Mucosa of descending colon (tissue), 3 donors: ENCODE measurements around the gene SGMS2. TPM values are rescaled to one million over a fixed set of nuclear protein-coding genes. Genes with fewer than 3 reads are reported as not detected.
A peak's percentile ranks its signal among the peaks of the same experiment; 100 is the strongest.

Experiments used
- ATAC-seq: fragments of 200-7000 bp; cut with Tn5 transposase; one replicate; pipeline ENCODE4 v1.9.1; 2020; ENCODE audit warnings: mild to moderate bottlenecking, moderate library complexity
- DNase-seq, 3 donors: peaks; one replicate each; pipeline ENCODE4 v3.0.0-alpha.2; 2020
- H3K36me3 ChIP-seq: fragments of 200-600 bp; one replicate; pipeline ENCODE4 v1.8.0; 2021; ENCODE audit warnings: low read depth, mild to moderate bottlenecking
- H3K4me1 ChIP-seq: fragments of 200-600 bp; one replicate; pipeline ENCODE4 v1.8.0; 2021; ENCODE audit warnings: low read depth, mild to moderate bottlenecking
- H3K4me3 ChIP-seq: fragments of 200-600 bp; one replicate; pipeline ENCODE4 v1.8.0; 2021; ENCODE audit warnings: mild to moderate bottlenecking
- H3K9me3 ChIP-seq: fragments of 200-600 bp; one replicate; pipeline ENCODE4 v1.8.0; 2021; ENCODE audit warnings: mild to moderate bottlenecking
- intact Hi-C, 2 donors: fragments of 100-400 bp; cut with DNase I in 1 of 2; cut with micrococcal nuclease in 1 of 2; formaldehyde crosslinking; loops; one replicate each; pipeline versions ENCODE4 v1.11.0 to v1.11.1; 2022; cut with DNase I, micrococcal nuclease
- total RNA-seq, 3 donors: library from RNA; stranded (reverse); fragmentation: NEBNext Ultra II Directional in 2 of 3; extraction: Animal tissue kit (Norgen Biotek cat#: 25700) in 2 of 3; gene quantifications; one replicate each; pipeline versions ENCODE4 v1.2.1 to v1.2.4, GENCODE V29; 2021 to 2023
- TF ChIP-seq, protein P1 (sequence below): fragments of 200-600 bp; IDR thresholded peaks from one replicate; pipeline ENCODE4 v1.8.0; 2022; ENCODE audit warnings: antibody characterized with exemption, mild to moderate bottlenecking
- donor health status: DM: no; HTN: no; CAD: no; lungs with moderate emphysema.
- donor health status: DM: no; HTN: no; CAD: no.
- donor health status: DM: no; HTN: yes; CAD: no.

Gene SGMS2
- total RNA-seq, 3 donors from 2014 or later, result 37.5 to 47.8 (median 43.2) TPM

DNA sequence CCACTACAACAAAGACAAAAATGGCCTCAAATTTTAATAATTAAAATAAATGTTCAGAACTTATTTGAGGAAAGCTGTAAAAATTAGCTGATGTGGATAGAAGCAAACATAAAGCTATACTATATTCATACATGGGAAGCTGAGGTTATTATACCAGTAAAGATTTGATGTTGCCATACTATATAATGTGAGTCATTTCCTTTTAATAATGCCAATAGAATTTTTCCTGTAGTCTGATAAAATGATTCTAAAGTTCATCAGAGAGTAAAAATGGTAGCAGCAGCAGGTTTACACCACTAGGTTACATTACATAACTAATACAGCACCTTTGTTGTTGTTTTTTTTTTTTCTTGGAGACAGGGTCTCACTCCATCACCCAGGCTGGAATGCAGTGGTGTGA lies 61.1 kb downstream of the SGMS2 start:
- TF ChIP-seq, protein P1, sequence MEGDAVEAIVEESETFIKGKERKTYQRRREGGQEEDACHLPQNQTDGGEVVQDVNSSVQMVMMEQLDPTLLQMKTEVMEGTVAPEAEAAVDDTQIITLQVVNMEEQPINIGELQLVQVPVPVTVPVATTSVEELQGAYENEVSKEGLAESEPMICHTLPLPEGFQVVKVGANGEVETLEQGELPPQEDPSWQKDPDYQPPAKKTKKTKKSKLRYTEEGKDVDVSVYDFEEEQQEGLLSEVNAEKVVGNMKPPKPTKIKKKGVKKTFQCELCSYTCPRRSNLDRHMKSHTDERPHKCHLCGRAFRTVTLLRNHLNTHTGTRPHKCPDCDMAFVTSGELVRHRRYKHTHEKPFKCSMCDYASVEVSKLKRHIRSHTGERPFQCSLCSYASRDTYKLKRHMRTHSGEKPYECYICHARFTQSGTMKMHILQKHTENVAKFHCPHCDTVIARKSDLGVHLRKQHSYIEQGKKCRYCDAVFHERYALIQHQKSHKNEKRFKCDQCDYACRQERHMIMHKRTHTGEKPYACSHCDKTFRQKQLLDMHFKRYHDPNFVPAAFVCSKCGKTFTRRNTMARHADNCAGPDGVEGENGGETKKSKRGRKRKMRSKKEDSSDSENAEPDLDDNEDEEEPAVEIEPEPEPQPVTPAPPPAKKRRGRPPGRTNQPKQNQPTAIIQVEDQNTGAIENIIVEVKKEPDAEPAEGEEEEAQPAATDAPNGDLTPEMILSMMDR, result no peak
- intact Hi-C loops, result no loop called here
- H3K36me3 ChIP-seq, result no peaks in the 10 kb centered on the region
- no peak overlapping the region for H3K4me3 ChIP-seq
- peaks cover 12% of the 10 kb centered on the region for H3K9me3 ChIP-seq
- ATAC-seq, result no peak
- H3K4me1 ChIP-seq, result no peaks in the 10 kb centered on the region
- DNase-seq, result no peak

DNA sequence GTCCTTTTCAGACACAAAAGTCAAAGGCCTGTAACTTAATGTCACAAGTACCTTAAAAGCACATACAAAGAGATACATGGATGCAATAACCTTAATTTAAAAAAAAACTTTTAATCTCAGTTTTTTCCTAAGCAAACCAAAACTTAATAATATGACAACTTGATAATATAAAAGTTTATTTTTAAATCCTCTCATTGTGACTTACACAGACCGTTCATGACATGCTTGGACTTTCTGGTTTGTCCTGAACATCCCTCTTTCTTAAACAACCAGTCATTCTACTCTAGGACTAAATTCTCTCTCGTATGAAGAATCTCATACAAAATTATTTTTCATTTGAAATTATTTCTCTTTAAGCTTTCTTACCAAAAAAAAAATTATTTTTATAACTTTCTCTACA lies 63.5 kb downstream of the SGMS2 start:
- peaks cover 12% of the 10 kb centered on the region for H3K9me3 ChIP-seq
- H3K4me3 ChIP-seq, result no peak overlapping the region
- ATAC-seq, result no peak
- intact Hi-C loops, result no loop called here
- DNase-seq, result peak in 1 of 3 donors; percentile 11
- H3K4me1 ChIP-seq, result no peaks in the 10 kb centered on the region
- H3K36me3 ChIP-seq, result no peaks in the 10 kb centered on the region
- TF ChIP-seq, protein P1, result no peak

DNA sequence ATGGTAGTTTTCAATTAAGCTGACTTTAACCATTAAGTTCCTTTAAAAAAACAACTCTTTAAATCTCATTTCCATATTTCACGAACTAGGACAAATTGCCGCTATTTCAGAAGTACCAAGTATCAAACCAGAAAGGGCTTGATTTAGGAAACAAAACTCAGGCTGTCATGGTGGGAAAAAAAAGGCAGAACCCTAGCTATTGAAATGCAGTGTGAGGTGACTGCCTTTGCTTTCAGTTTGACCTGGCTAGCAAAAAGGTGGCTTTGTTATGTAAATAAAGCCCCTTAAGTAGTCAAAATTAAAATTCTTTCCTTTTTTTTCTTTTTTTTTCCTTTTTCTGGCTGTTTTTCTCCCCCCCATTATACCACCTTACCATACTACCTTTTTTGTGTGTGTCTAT lies 66.0 kb downstream of the SGMS2 start:
- Histone ChIP-seq H3K36me3 (no peaks in the 10 kb centered on the region), H3K4me3 (no peak overlapping the region), H3K9me3 (peaks cover 12% of the 10 kb centered on the region), H3K4me1 (no peaks in the 10 kb centered on the region)
- TF ChIP-seq, protein P1, result no peak
- ATAC-seq, result no peak
- intact Hi-C loops, result no loop called here
- DNase-seq, result no peak

DNA sequence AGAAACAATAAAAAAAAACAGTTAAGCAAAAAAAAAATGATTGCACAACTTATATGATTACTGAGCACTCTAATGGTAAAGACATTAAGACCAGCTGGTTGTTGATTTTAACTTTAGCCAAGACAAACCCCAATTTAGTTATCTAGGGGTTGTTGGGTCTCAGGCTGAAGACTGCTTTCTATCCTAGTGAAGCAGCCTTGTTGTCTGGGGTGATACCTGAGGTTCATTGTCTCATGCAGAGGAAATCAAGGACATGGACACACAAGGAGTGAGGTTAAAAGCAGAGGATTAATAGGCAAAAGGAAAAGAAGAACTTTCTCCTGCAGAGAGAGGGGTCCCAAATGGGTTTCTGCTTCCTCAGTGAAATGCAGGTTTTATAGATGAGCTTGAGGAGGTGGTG lies 66.6 kb downstream of the SGMS2 start:
- no peak overlapping the region for H3K4me3 ChIP-seq
- intact Hi-C loops, result no loop called here
- no peaks in the 10 kb centered on the region for H3K36me3 ChIP-seq
- H3K9me3 ChIP-seq, result peaks cover 12% of the 10 kb centered on the region
- DNase-seq (no peak), ATAC-seq (no peak)
- H3K4me1 ChIP-seq, result no peaks in the 10 kb centered on the region
- TF ChIP-seq, protein P1, result no peak

DNA sequence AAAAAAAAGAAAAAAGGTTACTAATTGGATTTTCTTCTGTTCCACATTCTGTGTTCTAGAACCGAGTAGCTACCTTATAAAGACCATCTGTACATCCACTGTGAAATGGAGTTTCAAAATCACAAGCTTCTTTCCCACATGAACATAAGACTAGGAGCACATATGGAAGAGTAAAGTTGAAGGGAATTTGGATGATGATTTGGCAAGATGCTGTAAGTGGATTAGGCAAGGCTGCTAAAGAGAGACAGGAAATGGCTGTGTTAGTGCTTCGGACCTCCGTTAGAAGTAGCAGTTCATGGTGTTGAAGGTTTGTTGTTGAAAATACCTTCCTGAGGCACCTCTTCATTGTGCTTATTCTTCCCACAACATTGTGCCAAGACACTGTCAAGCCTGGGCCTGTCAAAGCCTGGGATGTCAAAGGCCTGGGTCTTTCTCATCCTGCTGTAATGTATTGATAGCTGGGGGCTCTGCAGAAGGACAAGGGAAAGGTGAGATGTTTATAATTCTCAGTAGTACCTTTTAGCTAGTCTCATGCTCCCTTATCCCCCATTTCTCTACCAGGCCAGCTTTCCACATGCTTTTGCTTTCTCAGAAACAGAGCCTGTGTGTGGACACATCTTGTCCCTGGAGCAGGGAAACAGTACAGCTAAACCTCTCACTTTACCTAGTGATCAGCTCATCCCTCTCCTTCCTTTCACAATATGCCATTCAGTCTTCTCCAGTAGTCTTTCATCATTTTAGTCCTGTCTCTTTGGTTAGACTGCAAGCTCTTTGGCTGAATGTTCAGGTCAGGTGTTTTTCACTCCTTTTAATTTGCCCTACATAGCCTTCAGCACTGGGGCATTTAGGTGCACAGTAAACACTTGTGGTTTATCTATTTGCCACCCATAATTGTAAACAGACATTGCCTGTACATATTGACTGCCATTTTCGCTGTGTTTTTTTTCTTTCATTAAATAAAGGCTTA lies 68.7 kb downstream of the SGMS2 start:
- H3K4me3 ChIP-seq, result no peak overlapping the region
- ATAC-seq (no peak), DNase-seq (no peak)
- intact Hi-C loops, result no loop called here
- no peaks in the 10 kb centered on the region for H3K36me3 ChIP-seq
- TF ChIP-seq, protein P1, result no peak
- no peaks in the 10 kb centered on the region for H3K4me1 ChIP-seq
- H3K9me3 ChIP-seq, result peaks cover 4% of the 10 kb centered on the region
